Duodenal mucosa (tissue), 2 donors: Measurements from ENCODE around the gene MSI2.

Source experiments
- H3K27ac ChIP-seq: one replicate; pipeline ENCODE4 v1.7.0; 2013; ENCODE audit warnings: low read depth, low read length
- H3K27me3 ChIP-seq, 2 donors: one replicate each; pipeline ENCODE4 v1.7.0; 2013; ENCODE audit warnings: low read length in 2 of 2, control low read depth in 1 of 2; ENCODE audit not compliant: insufficient read depth in 2 of 2, control insufficient read depth in 1 of 2
- H3K36me3 ChIP-seq, 2 donors: one replicate each; pipeline ENCODE4 v1.7.0; 2013; ENCODE audit warnings: low read length in 2 of 2, control low read depth in 1 of 2; ENCODE audit not compliant: insufficient read depth in 2 of 2, control insufficient read depth in 1 of 2
- H3K4me1 ChIP-seq, 2 donors: one replicate each; pipeline ENCODE4 v1.7.0; 2013; ENCODE audit warnings: low read length in 2 of 2, control low read depth in 1 of 2; ENCODE audit not compliant: insufficient read depth in 2 of 2, control insufficient read depth in 1 of 2
- H3K4me3 ChIP-seq, 2 donors: one replicate each; pipeline ENCODE4 v1.7.0; 2013; ENCODE audit warnings: low read length in 2 of 2, low read depth in 1 of 2
- H3K9ac ChIP-seq, 2 donors: one replicate each; pipeline ENCODE4 v1.7.0; 2013; ENCODE audit warnings: low read length in 2 of 2, low read depth in 1 of 2
- H3K9me3 ChIP-seq, 2 donors: one replicate each; pipeline ENCODE4 v1.7.0; 2013; ENCODE audit warnings: low read length in 2 of 2, control low read depth in 1 of 2; ENCODE audit not compliant: control insufficient read depth in 1 of 2

MSI2 gene

GRCh38 chr17:57684711-57685498 lies 428.6 kb downstream of the MSI2 start:
- H3K36me3 ChIP-seq: no peaks in the 10 kb centered on the region
- H3K4me1 ChIP-seq: no peaks in the 10 kb centered on the region
- H3K4me3 ChIP-seq: no peak overlapping the region
- no peaks in the 10 kb centered on the region for H3K9me3 ChIP-seq
- no peaks in the 10 kb centered on the region for H3K27me3 ChIP-seq
- no peak overlapping the region for H3K27ac ChIP-seq
- no peak overlapping the region for H3K9ac ChIP-seq

- Histone ChIP-seq H3K4me1 (no peaks in the 10 kb centered on the region), H3K27me3 (no peaks in the 10 kb centered on the region), H3K36me3 (no peaks in the 10 kb centered on the region), H3K27ac (no peak overlapping the region), H3K9ac (no peak overlapping the region), H3K4me3 (no peak overlapping the region), H3K9me3 (no peaks in the 10 kb centered on the region)
Measured at GRCh38 chr17:57685499-57686132, 429.3 kb downstream of the MSI2 start.

DNA sequence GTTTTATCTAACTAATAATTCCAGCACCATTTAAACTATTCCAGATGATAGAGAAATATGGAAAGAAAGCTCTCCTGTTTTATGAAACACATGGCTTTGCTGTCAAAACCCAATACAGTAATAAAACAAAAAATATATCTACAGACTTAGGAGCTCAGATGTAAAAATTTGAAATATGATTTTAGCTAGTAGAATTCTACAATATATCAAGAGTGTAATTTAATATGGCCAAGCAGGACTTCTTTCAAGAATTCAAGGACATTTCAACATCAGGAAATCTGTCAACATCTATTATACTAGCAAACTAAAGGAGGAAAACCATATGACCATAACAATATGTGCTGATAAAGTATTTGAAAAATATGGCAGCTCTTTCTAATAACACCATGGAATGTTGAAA lies 431.3 kb downstream of the MSI2 start:
- Histone ChIP-seq H3K4me3 (no peak overlapping the region), H3K4me1 (no peaks in the 10 kb centered on the region), H3K9me3 (no peaks in the 10 kb centered on the region), H3K36me3 (no peaks in the 10 kb centered on the region), H3K27ac (no peak overlapping the region), H3K27me3 (no peaks in the 10 kb centered on the region), H3K9ac (no peak overlapping the region)

GRCh38 chr17:57689254-57689653 lies 432.9 kb downstream of the MSI2 start:
- no peaks in the 10 kb centered on the region for H3K9me3 ChIP-seq
- H3K27me3 ChIP-seq: no peaks in the 10 kb centered on the region
- no peaks in the 10 kb centered on the region for H3K36me3 ChIP-seq
- H3K27ac ChIP-seq: no peak overlapping the region
- H3K9ac ChIP-seq: no peak overlapping the region
- H3K4me3 ChIP-seq: no peak overlapping the region
- no peaks in the 10 kb centered on the region for H3K4me1 ChIP-seq

DNA sequence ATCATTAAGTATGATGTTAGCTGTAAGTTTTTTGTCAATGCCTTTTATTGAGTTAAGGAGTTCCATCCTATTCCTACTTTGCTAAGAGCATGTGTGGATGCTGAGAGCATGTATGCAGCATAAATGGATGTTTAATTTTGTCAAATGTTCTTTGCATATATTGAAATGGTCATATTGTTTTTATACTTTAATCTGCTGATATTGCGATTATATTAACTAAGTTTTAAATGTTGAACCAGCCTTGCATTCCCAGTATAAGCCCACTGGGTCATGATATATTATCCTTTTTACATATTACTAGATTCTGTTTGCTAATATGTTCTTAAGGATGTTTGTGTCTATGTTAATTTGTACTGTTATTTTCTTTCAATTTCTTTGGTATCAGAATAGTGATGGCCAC lies 435.6 kb downstream of the MSI2 start:
- Histone ChIP-seq H3K27ac (no peak overlapping the region), H3K27me3 (no peaks in the 10 kb centered on the region), H3K9ac (no peak overlapping the region), H3K4me3 (no peak overlapping the region), H3K9me3 (no peaks in the 10 kb centered on the region), H3K4me1 (no peaks in the 10 kb centered on the region), H3K36me3 (no peaks in the 10 kb centered on the region)

- Histone ChIP-seq H3K4me1 (no peaks in the 10 kb centered on the region), H3K36me3 (no peaks in the 10 kb centered on the region), H3K9ac (no peak overlapping the region), H3K9me3 (no peaks in the 10 kb centered on the region), H3K27me3 (no peaks in the 10 kb centered on the region), H3K4me3 (no peak overlapping the region), H3K27ac (no peak overlapping the region)
Measured at GRCh38 chr17:57692770-57693169, 436.4 kb downstream of the MSI2 start.

- H3K27ac ChIP-seq: no peak overlapping the region
- no peaks in the 10 kb centered on the region for H3K9me3 ChIP-seq
- H3K4me3 ChIP-seq: no peak overlapping the region
- H3K27me3 ChIP-seq: no peaks in the 10 kb centered on the region
- no peak overlapping the region for H3K9ac ChIP-seq
- peaks cover 0 to 9% of the 10 kb centered on the region in 2 donors for H3K4me1 ChIP-seq
- H3K36me3 ChIP-seq: no peaks in the 10 kb centered on the region
Measured at GRCh38 chr17:57694051-57694450, 437.7 kb downstream of the MSI2 start.

DNA sequence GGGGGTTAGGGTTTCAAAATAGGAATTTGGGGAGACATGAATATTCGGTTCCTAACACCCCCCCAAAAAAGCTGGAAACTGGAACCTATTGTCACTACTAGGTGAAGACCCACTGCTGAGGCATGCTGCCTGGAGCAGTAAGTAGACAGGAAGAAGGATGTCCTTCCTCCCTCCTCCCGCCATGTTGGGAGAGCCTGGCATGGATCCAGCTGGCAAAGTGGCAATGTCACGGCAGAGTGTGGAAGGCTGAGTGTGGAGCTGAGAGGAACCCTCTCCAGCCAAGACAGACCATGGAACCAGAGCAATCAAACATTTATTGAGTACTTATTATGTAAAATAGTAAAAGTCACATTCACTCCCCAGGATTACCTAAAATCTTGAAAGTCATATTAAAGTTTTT lies 439.7 kb downstream of the MSI2 start:
- no peak overlapping the region for H3K4me3 ChIP-seq
- peaks cover 0 to 9% of the 10 kb centered on the region in 2 donors for H3K4me1 ChIP-seq
- no peaks in the 10 kb centered on the region for H3K27me3 ChIP-seq
- H3K9ac ChIP-seq: no peak overlapping the region
- no peak overlapping the region for H3K27ac ChIP-seq
- no peaks in the 10 kb centered on the region for H3K36me3 ChIP-seq
- no peaks in the 10 kb centered on the region for H3K9me3 ChIP-seq

GRCh38 chr17:57697197-57697596 lies 440.9 kb downstream of the MSI2 start:
- H3K27ac ChIP-seq: no peak overlapping the region
- no peaks in the 10 kb centered on the region for H3K9me3 ChIP-seq
- no peak overlapping the region for H3K4me3 ChIP-seq
- no peaks in the 10 kb centered on the region for H3K27me3 ChIP-seq
- no peaks in the 10 kb centered on the region for H3K36me3 ChIP-seq
- no peak overlapping the region for H3K9ac ChIP-seq
- H3K4me1 ChIP-seq: peaks cover 0 to 9% of the 10 kb centered on the region in 2 donors

- H3K4me3 ChIP-seq: no peak overlapping the region
- no peaks in the 10 kb centered on the region for H3K27me3 ChIP-seq
- H3K9ac ChIP-seq: no peak overlapping the region
- no peaks in the 10 kb centered on the region for H3K36me3 ChIP-seq
- no peaks in the 10 kb centered on the region for H3K9me3 ChIP-seq
- no peak overlapping the region for H3K27ac ChIP-seq
- peaks cover 0 to 9% of the 10 kb centered on the region in 2 donors for H3K4me1 ChIP-seq
Measured at GRCh38 chr17:57697891-57698711, 441.8 kb downstream of the MSI2 start.
